GM12878 (cell line): Measurements from ENCODE around the gene GIGYF1.

Experiments
- EP300 ChIP-seq, 2 experiments: fragments of 150-350 bp in 1 of 2; IDR thresholded peaks; 2 replicates each; pipeline ENCODE4 v1.6.1; 2011 to 2012; ENCODE audit warnings: low read depth in 2 of 2, low read length in 2 of 2, borderline replicate concordance in 1 of 2, improper control_type of control experiment in 1 of 2, inconsistent platforms in 1 of 2; ENCODE audit not compliant: control insufficient read depth in 1 of 2
- ESRRA ChIP-seq: IDR thresholded peaks from 2 replicates; pipeline ENCODE4 v1.6.1; 2012; ENCODE audit warnings: mild to moderate bottlenecking, low read length, improper control_type of control experiment
- EZH2 ChIP-seq: IDR thresholded peaks from 2 replicates; pipeline ENCODE4 v1.6.1; 2012; ENCODE audit warnings: low read depth, mild to moderate bottlenecking, control low read depth, inconsistent platforms, low read length, borderline replicate concordance; ENCODE audit not compliant: control insufficient read depth
- FOXM1 ChIP-seq: IDR thresholded peaks from 2 replicates; pipeline ENCODE4 v1.6.1; 2012; ENCODE audit warnings: low read depth, mild to moderate bottlenecking, inconsistent platforms, low read length, moderate library complexity
- JUND ChIP-seq: IDR thresholded peaks from 2 replicates; pipeline ENCODE4 v1.6.1; 2012; ENCODE audit warnings: low read depth, mild to moderate bottlenecking, low read length, improper control_type of control experiment, moderate library complexity
- KDM1A ChIP-seq: fragments of 200-600 bp; sonication (generic); IDR thresholded peaks from 2 replicates; pipeline ENCODE4 v1.6.1; 2016; ENCODE audit warnings: borderline replicate concordance
- RAD21 ChIP-seq: IDR thresholded peaks from 2 replicates; pipeline ENCODE4 v1.6.1; 2011; ENCODE audit warnings: mild to moderate bottlenecking, low read depth, low read length, moderate library complexity; ENCODE audit not compliant: insufficient read depth
- RAD51 ChIP-seq: fragments of 450-650 bp; IDR thresholded peaks from 2 replicates; pipeline ENCODE4 v1.6.1; 2016; ENCODE audit warnings: moderate library complexity, mild to moderate bottlenecking, inconsistent platforms
- RFX5 ChIP-seq: IDR thresholded peaks from 2 replicates; pipeline ENCODE4 v1.6.1; 2011; ENCODE audit warnings: low read depth, low read length, improper control_type of control experiment
- ZNF207 ChIP-seq: fragments of 450-650 bp; IDR thresholded peaks from 2 replicates; pipeline ENCODE4 v1.6.1; 2014; ENCODE audit warnings: antibody characterized with exemption, mild to moderate bottlenecking, borderline replicate concordance
- TF ChIP-seq, protein P1 (sequence below): IDR thresholded peaks from 2 replicates; pipeline ENCODE4 v1.6.1; 2012; ENCODE audit warnings: low read depth, low read length, improper control_type of control experiment
- TF ChIP-seq, protein P2 (sequence below): fragments of 450-650 bp; IDR thresholded peaks from 2 replicates; pipeline ENCODE4 v1.6.1; 2017; ENCODE audit warnings: mild to moderate bottlenecking
- TF ChIP-seq, protein P3 (sequence below), 3 experiments: IDR thresholded peaks in 2 of 3; conservative IDR thresholded peaks in 1 of 3; 2 replicates each; pipeline ENCODE4 v1.5.1; 2011; ENCODE audit warnings: low read depth in 3 of 3, low read length in 3 of 3, mild to moderate bottlenecking in 3 of 3, control low read depth in 2 of 3, moderate library complexity in 2 of 3, inconsistent platforms in 1 of 3, mixed read lengths in 1 of 3; ENCODE audit not compliant: control insufficient read depth in 2 of 3, insufficient read depth in 1 of 3; ENCODE audit errors: extremely low read depth in 1 of 3
- TF ChIP-seq, protein P4 (sequence below): IDR thresholded peaks from 2 replicates; pipeline ENCODE4 v1.6.1; 2012; ENCODE audit warnings: mild to moderate bottlenecking, low read depth, low read length

DNA sequence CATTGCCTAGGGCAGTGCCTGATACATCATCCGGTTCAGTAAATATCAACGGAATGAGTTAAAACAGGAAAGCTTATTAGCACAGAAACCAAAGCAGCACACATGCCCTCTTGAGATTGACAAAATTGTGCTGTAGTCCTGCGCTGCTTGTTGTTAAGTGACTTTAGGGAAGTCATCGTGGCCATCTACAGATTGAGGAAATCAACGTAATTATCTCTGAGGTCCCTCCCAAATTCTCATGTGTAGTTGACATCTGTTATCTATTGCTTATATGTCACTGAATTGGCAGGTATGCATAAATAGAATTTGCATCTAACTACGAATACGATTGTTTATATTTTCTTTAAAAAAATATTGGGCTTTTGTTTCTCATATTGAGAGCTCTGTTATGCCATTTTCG, 24.0 kb downstream of the GIGYF1 start:
- TF ChIP-seq ZNF207 = no peak
- TF ChIP-seq, protein P1, sequence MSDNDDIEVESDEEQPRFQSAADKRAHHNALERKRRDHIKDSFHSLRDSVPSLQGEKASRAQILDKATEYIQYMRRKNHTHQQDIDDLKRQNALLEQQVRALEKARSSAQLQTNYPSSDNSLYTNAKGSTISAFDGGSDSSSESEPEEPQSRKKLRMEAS = no peak
- TF ChIP-seq, protein P2, sequence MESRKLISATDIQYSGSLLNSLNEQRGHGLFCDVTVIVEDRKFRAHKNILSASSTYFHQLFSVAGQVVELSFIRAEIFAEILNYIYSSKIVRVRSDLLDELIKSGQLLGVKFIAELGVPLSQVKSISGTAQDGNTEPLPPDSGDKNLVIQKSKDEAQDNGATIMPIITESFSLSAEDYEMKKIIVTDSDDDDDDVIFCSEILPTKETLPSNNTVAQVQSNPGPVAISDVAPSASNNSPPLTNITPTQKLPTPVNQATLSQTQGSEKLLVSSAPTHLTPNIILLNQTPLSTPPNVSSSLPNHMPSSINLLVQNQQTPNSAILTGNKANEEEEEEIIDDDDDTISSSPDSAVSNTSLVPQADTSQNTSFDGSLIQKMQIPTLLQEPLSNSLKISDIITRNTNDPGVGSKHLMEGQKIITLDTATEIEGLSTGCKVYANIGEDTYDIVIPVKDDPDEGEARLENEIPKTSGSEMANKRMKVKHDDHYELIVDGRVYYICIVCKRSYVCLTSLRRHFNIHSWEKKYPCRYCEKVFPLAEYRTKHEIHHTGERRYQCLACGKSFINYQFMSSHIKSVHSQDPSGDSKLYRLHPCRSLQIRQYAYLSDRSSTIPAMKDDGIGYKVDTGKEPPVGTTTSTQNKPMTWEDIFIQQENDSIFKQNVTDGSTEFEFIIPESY = no peak
- TF ChIP-seq, protein P3, sequence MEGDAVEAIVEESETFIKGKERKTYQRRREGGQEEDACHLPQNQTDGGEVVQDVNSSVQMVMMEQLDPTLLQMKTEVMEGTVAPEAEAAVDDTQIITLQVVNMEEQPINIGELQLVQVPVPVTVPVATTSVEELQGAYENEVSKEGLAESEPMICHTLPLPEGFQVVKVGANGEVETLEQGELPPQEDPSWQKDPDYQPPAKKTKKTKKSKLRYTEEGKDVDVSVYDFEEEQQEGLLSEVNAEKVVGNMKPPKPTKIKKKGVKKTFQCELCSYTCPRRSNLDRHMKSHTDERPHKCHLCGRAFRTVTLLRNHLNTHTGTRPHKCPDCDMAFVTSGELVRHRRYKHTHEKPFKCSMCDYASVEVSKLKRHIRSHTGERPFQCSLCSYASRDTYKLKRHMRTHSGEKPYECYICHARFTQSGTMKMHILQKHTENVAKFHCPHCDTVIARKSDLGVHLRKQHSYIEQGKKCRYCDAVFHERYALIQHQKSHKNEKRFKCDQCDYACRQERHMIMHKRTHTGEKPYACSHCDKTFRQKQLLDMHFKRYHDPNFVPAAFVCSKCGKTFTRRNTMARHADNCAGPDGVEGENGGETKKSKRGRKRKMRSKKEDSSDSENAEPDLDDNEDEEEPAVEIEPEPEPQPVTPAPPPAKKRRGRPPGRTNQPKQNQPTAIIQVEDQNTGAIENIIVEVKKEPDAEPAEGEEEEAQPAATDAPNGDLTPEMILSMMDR (IDR thresholded peaks at IDR 0.05 in 2 of 3, conservative IDR thresholded peaks at IDR 0.05 in 1 of 3; ENCODE audit: control insufficient read depth in 2 of 3, extremely low read depth in 1 of 3, insufficient read depth in 1 of 3, low read depth in 3 of 3, low read length in 3 of 3) = no peak
- TF ChIP-seq RAD21 = no peak
- TF ChIP-seq EZH2 = no peak
- TF ChIP-seq KDM1A = no peak
- TF ChIP-seq JUND = no peak
- TF ChIP-seq RAD51 = no peak
- no peak for TF ChIP-seq RFX5
- TF ChIP-seq EP300 (IDR thresholded peaks at IDR 0.05; ENCODE audit: borderline replicate concordance in 1 of 2, control insufficient read depth in 1 of 2, low read depth in 2 of 2, low read length in 2 of 2) = no peak
- TF ChIP-seq FOXM1 = no peak
- TF ChIP-seq, protein P4, sequence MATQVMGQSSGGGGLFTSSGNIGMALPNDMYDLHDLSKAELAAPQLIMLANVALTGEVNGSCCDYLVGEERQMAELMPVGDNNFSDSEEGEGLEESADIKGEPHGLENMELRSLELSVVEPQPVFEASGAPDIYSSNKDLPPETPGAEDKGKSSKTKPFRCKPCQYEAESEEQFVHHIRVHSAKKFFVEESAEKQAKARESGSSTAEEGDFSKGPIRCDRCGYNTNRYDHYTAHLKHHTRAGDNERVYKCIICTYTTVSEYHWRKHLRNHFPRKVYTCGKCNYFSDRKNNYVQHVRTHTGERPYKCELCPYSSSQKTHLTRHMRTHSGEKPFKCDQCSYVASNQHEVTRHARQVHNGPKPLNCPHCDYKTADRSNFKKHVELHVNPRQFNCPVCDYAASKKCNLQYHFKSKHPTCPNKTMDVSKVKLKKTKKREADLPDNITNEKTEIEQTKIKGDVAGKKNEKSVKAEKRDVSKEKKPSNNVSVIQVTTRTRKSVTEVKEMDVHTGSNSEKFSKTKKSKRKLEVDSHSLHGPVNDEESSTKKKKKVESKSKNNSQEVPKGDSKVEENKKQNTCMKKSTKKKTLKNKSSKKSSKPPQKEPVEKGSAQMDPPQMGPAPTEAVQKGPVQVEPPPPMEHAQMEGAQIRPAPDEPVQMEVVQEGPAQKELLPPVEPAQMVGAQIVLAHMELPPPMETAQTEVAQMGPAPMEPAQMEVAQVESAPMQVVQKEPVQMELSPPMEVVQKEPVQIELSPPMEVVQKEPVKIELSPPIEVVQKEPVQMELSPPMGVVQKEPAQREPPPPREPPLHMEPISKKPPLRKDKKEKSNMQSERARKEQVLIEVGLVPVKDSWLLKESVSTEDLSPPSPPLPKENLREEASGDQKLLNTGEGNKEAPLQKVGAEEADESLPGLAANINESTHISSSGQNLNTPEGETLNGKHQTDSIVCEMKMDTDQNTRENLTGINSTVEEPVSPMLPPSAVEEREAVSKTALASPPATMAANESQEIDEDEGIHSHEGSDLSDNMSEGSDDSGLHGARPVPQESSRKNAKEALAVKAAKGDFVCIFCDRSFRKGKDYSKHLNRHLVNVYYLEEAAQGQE = no peak
- TF ChIP-seq ESRRA = no peak
